Colonic mucosa (tissue), 4 donors: Measurements from ENCODE around the gene SULT1C3. TPM values are rescaled to one million over a fixed set of nuclear protein-coding genes. Genes with fewer than 3 reads are reported as not detected.
A peak's percentile ranks its signal among the peaks of the same experiment; 100 is the strongest.

ENCODE experiments used
- DNase-seq: peaks from one replicate; pipeline ENCODE4 v3.0.0-alpha.2; 2020
- H3K27ac ChIP-seq: fragments of 200-600 bp; one replicate; pipeline ENCODE4 v1.8.0; 2021
- H3K27me3 ChIP-seq: fragments of 200-600 bp; one replicate; pipeline ENCODE4 v1.8.0; 2021
- H3K36me3 ChIP-seq: fragments of 200-600 bp; one replicate; pipeline ENCODE4 v1.8.0; 2021
- H3K4me1 ChIP-seq: fragments of 200-600 bp; one replicate; pipeline ENCODE4 v1.8.0; 2021; ENCODE audit warnings: mild to moderate bottlenecking
- H3K4me3 ChIP-seq: fragments of 200-600 bp; one replicate; pipeline ENCODE4 v1.8.0; 2021
- H3K9ac ChIP-seq, 2 donors: one replicate each; pipeline ENCODE4 v1.7.0; 2013; ENCODE audit warnings: control low read depth in 2 of 2, low read depth in 2 of 2, low read length in 2 of 2
- H3K9me3 ChIP-seq: fragments of 200-600 bp; one replicate; pipeline ENCODE4 v1.8.0; 2021
- intact Hi-C: fragments of 100-400 bp; cut with DNase I; formaldehyde crosslinking; loops from one replicate; pipeline ENCODE4 v1.14.1; 2022
- total RNA-seq, 2 donors: library from RNA; stranded (reverse); fragmentation: NEBNext Ultra II Directional in 1 of 2; extraction: Animal tissue kit (Norgen Biotek cat#: 25700) in 1 of 2; gene quantifications; one replicate each; pipeline ENCODE4 v1.2.1, GENCODE V29; 2021
- TF ChIP-seq, protein P1 (sequence below): fragments of 200-600 bp; IDR thresholded peaks from one replicate; pipeline ENCODE4 v1.8.0; 2022; ENCODE audit warnings: antibody characterized with exemption, mild to moderate bottlenecking
- donor health status: healthy.
- donor health status: DM: no; HTN: no; CAD: no.
- donor health status: DM: no; HTN: no; CAD: no.

Gene SULT1C3
- total RNA-seq, 2 donors from 2014 or later: 0.77 to 1.4 TPM

DNA sequence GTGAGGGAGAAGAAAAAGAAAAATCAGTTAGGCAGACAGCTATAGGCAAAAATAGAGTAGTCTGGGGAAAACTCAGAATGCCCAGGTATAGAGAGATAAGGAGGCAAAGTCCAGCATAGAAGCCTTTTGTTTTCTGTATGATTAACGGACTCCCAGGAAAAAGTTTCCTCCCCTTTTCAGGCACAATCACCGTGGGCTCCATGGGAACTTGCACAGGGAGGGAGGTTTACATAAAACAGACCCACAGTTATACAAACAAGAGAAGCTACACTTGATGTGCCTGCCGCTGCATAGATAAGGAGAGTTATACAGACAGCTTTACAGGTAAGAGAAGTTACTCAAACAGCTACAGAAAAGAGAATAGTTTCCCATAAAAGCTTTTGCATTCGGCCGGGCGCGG, 39.2 kb upstream of the SULT1C3 start:
- no peaks in the 10 kb centered on the region for H3K4me1 ChIP-seq
- no peak for DNase-seq
- H3K36me3 ChIP-seq: no peaks in the 10 kb centered on the region
- H3K9ac ChIP-seq: no peak overlapping the region
- no peaks in the 10 kb centered on the region for H3K27me3 ChIP-seq
- intact Hi-C loops: no loop called here
- TF ChIP-seq, protein P1, sequence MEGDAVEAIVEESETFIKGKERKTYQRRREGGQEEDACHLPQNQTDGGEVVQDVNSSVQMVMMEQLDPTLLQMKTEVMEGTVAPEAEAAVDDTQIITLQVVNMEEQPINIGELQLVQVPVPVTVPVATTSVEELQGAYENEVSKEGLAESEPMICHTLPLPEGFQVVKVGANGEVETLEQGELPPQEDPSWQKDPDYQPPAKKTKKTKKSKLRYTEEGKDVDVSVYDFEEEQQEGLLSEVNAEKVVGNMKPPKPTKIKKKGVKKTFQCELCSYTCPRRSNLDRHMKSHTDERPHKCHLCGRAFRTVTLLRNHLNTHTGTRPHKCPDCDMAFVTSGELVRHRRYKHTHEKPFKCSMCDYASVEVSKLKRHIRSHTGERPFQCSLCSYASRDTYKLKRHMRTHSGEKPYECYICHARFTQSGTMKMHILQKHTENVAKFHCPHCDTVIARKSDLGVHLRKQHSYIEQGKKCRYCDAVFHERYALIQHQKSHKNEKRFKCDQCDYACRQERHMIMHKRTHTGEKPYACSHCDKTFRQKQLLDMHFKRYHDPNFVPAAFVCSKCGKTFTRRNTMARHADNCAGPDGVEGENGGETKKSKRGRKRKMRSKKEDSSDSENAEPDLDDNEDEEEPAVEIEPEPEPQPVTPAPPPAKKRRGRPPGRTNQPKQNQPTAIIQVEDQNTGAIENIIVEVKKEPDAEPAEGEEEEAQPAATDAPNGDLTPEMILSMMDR: no peak
- H3K4me3 ChIP-seq: no peak overlapping the region
- no peak overlapping the region for H3K27ac ChIP-seq
- no peaks in the 10 kb centered on the region for H3K9me3 ChIP-seq

GRCh38 chr2:108212671-108213070, 27.1 kb upstream of the SULT1C3 start:
- TF ChIP-seq, protein P1: no peak
- Histone ChIP-seq H3K27ac (no peak overlapping the region), H3K27me3 (no peaks in the 10 kb centered on the region), H3K9me3 (no peaks in the 10 kb centered on the region), H3K4me1 (peaks cover 4% of the 10 kb centered on the region), H3K4me3 (no peak overlapping the region), H3K36me3 (no peaks in the 10 kb centered on the region), H3K9ac (no peak overlapping the region)
- intact Hi-C loops: loop anchor here (10.0 kb wide), 1 partner anchor 202 kb away; no protein-coding TSS in a partner anchor
- no peak for DNase-seq

- intact Hi-C loops: loop anchor here (5.0 to 10.0 kb wide), 2 partner anchors 199 to 366 kb away; no protein-coding TSS in a partner anchor
- no peak overlapping the region for H3K9ac ChIP-seq
These were observed 24.0 kb upstream of the SULT1C3 start for GRCh38 chr2:108215794-108216211.

GRCh38 chr2:108217211-108217610, 22.6 kb upstream of the SULT1C3 start:
- H3K27ac ChIP-seq: no peak overlapping the region
- TF ChIP-seq, protein P1: no peak
- H3K9me3 ChIP-seq: no peaks in the 10 kb centered on the region
- H3K9ac ChIP-seq: no peak overlapping the region
- H3K27me3 ChIP-seq: no peaks in the 10 kb centered on the region
- H3K4me1 ChIP-seq: peaks cover 4% of the 10 kb centered on the region
- intact Hi-C loops: loop anchor here (5.0 to 10.0 kb wide), 2 partner anchors 198 to 365 kb away; no protein-coding TSS in a partner anchor
- no peaks in the 10 kb centered on the region for H3K36me3 ChIP-seq
- H3K4me3 ChIP-seq: no peak overlapping the region
- no peak for DNase-seq

More at GRCh38 chr2:108215794-108216211, 24.0 kb upstream of the SULT1C3 start:
- Histone ChIP-seq H3K4me3 (no peak overlapping the region), H3K9me3 (no peaks in the 10 kb centered on the region), H3K4me1 (peaks cover 4% of the 10 kb centered on the region), H3K27ac (no peak overlapping the region), H3K36me3 (no peaks in the 10 kb centered on the region), H3K27me3 (no peaks in the 10 kb centered on the region)
- peak; percentile 59 for DNase-seq
- TF ChIP-seq, protein P1: peak; percentile 37

- Histone ChIP-seq H3K9me3 (no peaks in the 10 kb centered on the region), H3K27me3 (no peaks in the 10 kb centered on the region), H3K36me3 (no peaks in the 10 kb centered on the region), H3K27ac (no peak overlapping the region), H3K4me1 (peaks cover 4% of the 10 kb centered on the region), H3K9ac (no peak overlapping the region), H3K4me3 (no peak overlapping the region)
- intact Hi-C loops: loop anchor here (5.0 to 10.0 kb wide), 2 partner anchors 195 to 363 kb away; no protein-coding TSS in a partner anchor
- TF ChIP-seq, protein P1: no peak
- no peak for DNase-seq
These were observed 20.1 kb upstream of the SULT1C3 start for GRCh38 chr2:108219688-108220087.
